Fibroblast of mammary gland (primary cell): ENCODE results near the gene ARMC2.

Experiments used
- DNase-seq: peaks from one replicate; pipeline ENCODE4 v3.0.0-alpha.2; 2010; ENCODE audit warnings: low read depth
- H3K4me3 ChIP-seq: 2 replicates; pipeline ENCODE4 v1.5.1; 2011; ENCODE audit warnings: low read depth, mild to moderate bottlenecking, low read length, moderate library complexity; ENCODE audit not compliant: control insufficient read depth
- TF ChIP-seq, protein P1 (sequence below): conservative IDR thresholded peaks from 2 replicates; pipeline ENCODE4 v1.5.1; 2011; ENCODE audit warnings: low read depth, low read length, inconsistent platforms; ENCODE audit not compliant: control insufficient read depth, insufficient read depth

Gene ARMC2

DNA sequence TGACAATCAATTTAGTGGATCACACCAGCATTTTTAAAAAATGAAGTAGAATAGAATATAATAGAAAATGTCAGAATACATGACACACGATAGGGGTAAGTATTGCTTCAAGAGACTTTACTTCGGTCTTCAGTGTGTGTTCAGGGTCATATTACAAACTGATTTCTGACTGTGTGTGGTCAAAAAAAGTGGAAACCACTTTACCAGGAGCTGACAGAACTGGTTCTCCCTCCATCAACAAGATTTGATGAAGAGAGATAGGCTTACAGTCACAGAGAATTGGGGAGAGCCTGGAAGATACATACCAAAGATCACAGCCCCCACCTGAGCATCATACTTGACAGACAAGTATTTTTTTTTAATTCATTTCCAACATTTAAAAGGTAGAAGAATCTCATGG lies 21.7 kb downstream of the ARMC2 start:
- no peak for DNase-seq
- no peak overlapping the region for H3K4me3 ChIP-seq
- TF ChIP-seq, protein P1, sequence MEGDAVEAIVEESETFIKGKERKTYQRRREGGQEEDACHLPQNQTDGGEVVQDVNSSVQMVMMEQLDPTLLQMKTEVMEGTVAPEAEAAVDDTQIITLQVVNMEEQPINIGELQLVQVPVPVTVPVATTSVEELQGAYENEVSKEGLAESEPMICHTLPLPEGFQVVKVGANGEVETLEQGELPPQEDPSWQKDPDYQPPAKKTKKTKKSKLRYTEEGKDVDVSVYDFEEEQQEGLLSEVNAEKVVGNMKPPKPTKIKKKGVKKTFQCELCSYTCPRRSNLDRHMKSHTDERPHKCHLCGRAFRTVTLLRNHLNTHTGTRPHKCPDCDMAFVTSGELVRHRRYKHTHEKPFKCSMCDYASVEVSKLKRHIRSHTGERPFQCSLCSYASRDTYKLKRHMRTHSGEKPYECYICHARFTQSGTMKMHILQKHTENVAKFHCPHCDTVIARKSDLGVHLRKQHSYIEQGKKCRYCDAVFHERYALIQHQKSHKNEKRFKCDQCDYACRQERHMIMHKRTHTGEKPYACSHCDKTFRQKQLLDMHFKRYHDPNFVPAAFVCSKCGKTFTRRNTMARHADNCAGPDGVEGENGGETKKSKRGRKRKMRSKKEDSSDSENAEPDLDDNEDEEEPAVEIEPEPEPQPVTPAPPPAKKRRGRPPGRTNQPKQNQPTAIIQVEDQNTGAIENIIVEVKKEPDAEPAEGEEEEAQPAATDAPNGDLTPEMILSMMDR, result no peak

DNA sequence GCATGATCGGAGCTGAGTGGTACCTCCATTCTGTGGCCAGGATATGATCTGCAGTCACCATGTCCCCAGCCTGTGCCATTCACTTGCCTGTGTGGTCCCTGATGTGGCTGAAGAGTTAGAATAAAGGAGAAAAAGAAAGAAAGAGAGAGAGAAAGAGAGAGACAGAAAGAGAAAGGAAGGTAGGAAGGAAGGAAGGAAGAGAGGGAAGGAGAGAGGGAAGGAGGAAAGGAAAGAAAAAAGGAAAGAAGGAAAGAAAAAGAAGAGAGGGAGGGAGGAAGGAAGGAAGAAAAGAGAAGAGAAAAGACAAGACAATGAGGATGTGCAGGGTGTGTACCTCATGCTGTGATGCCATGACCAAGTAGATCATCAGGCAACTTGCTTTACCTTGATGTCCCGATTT lies 22.1 kb downstream of the ARMC2 start:
- TF ChIP-seq, protein P1, result no peak
- H3K4me3 ChIP-seq, result no peak overlapping the region
- no peak for DNase-seq

DNA sequence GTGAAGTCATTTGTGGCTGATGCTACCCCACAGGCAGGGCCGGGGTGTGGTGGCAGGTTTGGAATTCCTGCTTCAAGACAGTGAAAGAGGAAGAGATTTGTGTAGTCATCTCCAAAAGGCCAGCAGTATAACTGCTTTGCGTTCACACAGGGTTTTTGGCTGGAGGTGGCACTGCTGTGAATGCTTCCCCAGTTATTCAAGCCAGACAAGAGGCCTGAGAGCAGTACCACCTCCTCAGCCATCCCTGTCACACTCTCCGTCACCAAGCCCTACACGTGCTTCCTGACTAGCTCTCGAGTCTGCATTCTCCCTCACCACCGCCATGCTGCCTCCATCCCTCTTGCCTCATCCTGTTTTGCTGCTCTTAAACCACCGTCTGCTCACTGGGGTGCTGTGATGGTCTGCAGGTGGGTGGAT lies 23.9 kb downstream of the ARMC2 start:
- TF ChIP-seq, protein P1, result no peak
- no peak for DNase-seq

DNA sequence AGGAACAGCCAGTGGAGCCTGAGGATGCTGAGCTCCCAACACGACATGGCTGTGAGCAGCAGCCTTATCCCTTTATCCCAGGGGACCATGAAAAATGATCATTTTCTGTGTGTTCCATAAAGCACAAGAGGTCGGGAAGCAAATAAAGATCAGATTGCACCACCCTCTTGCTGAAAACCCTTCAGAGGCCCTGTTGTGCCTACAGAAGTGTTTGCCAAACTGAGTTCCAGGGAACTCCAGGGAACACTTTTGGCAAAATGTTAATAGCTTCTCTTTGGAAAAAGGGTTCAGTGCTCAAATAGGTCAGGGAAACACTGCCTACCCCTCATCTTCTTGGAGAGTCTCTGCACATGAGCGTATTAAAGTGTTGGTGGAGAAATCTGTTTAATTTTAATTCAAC lies 24.4 kb downstream of the ARMC2 start:
- no peak overlapping the region for H3K4me3 ChIP-seq
- no peak for DNase-seq

More for the DNA sequence above, 23.9 kb downstream of the ARMC2 start:
- H3K4me3 ChIP-seq, result no peak overlapping the region

DNA sequence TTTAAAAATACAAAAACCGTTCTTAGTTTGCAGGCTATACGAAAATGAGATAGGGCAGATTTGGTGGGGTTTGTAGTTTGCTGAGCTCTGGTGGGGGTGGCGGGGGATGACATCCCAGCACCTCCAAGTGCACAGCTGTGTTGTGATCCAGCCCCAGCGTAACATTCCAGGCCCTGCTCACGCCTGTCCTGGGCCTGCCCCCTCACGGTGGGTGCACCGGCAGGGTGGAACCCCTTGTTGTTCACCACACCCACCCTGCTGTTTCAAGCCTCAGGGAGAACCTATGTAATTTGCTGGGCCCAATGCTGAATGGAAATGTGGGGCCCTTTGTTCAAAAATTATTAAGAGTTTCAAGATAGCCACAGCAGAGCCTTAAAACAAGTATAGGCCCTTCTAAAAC lies 25.0 kb downstream of the ARMC2 start:
- TF ChIP-seq, protein P1, result no peak
- no peak for DNase-seq
- H3K4me3 ChIP-seq, result no peak overlapping the region

More for the DNA sequence above, 24.4 kb downstream of the ARMC2 start:
- TF ChIP-seq, protein P1, result no peak

DNA sequence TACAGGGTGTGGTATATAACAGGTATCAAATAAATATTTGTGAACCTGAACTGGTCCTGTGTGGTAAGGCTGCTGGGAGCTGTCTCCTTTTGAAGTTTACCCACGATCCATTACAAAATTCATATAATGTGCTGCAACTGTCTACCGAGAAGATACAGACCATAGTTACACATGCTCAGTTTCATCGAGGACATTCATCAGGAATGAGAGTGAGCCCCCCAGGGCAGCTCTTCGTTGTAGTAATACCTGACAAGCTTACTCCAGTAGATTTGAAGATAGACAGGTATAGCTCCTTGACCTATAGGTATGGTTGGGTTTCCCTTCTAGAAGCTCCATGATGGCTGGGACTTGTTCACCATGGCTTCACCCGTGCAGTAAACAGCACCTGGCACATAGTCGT lies 25.7 kb downstream of the ARMC2 start:
- no peak overlapping the region for H3K4me3 ChIP-seq
- no peak for DNase-seq
- TF ChIP-seq, protein P1, result no peak

DNA sequence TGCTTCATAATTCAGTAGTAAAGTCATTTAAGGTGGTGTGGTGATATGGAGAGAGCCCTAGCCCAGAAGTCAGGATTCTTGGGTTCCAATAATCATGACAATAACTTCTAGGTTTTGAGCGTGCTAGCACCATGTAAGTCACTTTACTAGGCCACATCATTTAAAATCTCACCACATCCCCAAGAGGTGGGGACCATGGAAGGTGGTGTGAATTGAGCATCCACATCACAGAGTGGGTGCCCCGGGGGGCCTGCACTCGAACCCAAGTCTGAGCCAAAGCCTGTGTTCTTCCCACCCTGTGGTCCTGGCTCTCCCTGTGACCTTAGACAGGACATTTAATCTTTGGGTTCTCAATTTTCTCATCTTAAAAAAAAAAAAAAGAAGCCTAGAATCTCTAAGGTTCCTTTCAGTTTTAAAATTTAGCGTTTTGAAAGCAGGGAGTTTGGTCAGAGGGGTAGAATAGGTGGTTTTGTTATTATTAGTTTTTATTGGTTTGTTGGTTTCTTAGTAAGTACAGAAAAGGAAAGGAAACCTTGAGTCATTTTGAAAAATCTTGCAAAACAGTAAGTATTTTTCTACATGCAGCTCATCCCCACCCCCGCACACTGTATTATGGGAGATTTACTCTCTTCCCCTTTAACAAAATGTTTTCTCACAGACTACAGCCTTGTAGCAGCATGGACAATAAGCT lies 26.4 kb downstream of the ARMC2 start:
- TF ChIP-seq, protein P1, result no peak
- peak; percentile 86 for DNase-seq
- H3K4me3 ChIP-seq, result no peak overlapping the region
